Measurements from ENCODE around the gene CCSER2. TPM values are rescaled to one million over a fixed set of nuclear protein-coding genes. Genes with fewer than 3 reads are reported as not detected.

Gene CCSER2
- total RNA-seq, 1 donor from 2014 or later = 78.8 TPM

DNA sequence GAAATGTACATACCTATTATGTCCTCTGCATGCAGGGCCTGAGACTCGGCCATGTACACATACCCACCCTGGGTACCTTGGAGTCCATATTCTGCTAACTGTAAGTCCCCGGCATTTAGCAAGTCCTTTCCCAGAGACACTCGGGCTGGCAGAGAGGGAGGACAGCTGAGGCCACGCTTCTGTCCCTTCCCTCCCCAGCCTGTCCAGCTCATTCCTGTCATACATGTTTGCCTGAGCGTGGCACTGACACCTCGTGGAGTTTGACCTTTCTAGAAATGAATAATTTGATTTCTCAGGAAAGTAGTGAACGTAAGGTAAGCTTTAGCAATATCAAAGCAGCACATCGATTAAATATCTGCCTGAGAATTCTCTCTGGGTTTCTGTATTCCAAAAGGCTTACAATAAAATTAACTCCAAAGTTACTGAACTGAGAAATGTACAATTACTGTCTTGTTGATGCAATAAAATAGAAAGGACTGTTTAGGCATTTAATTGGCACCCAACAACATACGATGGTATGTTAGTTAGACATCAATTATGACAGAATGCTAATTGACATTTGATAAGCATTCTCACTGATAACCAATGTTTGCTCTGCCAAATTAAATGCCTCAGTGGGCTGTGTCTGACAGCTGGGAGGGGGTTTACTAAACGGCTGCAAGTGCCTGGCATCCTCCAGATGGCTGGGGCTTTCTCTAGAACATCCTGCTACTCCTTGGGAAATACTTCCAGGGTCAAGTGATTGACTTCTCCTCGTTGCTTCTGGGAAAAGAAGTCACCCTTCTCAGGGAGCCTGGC is 221.2 kb downstream of the CCSER2 start:
- Mint-ChIP-seq H3K36me3 (ENCODE audit: low read depth) (no peaks in the 10 kb centered on the region), H3K27ac (ENCODE audit: unreplicated experiment) (no peak overlapping the region), H3K4me1 (ENCODE audit: low read depth) (no peaks in the 10 kb centered on the region), H3K4me3 (ENCODE audit: unreplicated experiment) (no peak overlapping the region), H3K27me3 (ENCODE audit: low read depth) (peaks cover 30% of the 10 kb centered on the region), H3K9me3 (ENCODE audit: low read depth) (no peaks in the 10 kb centered on the region)
- no peak for DNase-seq (ENCODE audit: low spot score)
- TF ChIP-seq, protein P1, sequence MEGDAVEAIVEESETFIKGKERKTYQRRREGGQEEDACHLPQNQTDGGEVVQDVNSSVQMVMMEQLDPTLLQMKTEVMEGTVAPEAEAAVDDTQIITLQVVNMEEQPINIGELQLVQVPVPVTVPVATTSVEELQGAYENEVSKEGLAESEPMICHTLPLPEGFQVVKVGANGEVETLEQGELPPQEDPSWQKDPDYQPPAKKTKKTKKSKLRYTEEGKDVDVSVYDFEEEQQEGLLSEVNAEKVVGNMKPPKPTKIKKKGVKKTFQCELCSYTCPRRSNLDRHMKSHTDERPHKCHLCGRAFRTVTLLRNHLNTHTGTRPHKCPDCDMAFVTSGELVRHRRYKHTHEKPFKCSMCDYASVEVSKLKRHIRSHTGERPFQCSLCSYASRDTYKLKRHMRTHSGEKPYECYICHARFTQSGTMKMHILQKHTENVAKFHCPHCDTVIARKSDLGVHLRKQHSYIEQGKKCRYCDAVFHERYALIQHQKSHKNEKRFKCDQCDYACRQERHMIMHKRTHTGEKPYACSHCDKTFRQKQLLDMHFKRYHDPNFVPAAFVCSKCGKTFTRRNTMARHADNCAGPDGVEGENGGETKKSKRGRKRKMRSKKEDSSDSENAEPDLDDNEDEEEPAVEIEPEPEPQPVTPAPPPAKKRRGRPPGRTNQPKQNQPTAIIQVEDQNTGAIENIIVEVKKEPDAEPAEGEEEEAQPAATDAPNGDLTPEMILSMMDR (IDR thresholded peaks at IDR 0.05) = no peak

GRCh38 chr10:84550756-84551436 is 222.5 kb downstream of the CCSER2 start:
- Mint-ChIP-seq H3K27me3 (ENCODE audit: low read depth) (peaks cover 31% of the 10 kb centered on the region), H3K4me3 (ENCODE audit: unreplicated experiment) (no peak overlapping the region), H3K9me3 (ENCODE audit: low read depth) (no peaks in the 10 kb centered on the region), H3K27ac (ENCODE audit: unreplicated experiment) (no peak overlapping the region), H3K36me3 (ENCODE audit: low read depth) (no peaks in the 10 kb centered on the region), H3K4me1 (ENCODE audit: low read depth) (no peaks in the 10 kb centered on the region)
- TF ChIP-seq, protein P1 (IDR thresholded peaks at IDR 0.05) = no peak
- DNase-seq (ENCODE audit: low spot score) = no peak

DNA sequence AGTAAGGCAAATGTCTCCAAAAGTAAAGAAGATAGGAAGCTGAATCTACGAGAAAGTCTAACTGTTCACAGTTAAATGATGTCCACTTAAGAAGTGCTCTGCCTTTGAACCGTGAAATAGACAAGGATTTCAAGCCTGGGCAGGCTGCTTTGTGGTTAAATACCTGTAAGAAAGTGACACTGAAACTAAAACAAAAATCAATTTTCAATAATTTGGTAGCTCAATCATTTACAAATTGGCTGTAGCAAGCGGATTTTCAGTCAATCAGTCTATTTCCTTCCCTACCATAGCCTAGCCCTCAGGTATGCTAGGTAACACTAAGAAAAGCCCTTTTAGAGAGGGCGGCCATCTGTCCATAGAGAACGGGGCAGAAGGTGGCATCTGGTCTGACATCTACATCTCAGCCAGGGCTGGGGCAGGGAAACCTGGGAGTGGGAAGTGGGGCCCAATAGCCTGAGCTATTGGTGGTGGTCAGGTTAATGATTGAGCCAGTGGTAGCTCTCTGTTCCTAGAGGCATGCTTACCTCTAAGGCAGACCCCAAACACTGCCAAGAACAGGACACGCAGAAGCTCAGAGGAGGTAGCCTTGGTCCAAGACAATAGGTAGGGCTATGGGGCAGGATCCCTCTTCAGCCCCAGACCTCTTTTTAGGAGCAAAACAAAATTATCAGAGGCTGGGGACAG is 223.2 kb downstream of the CCSER2 start:
- Mint-ChIP-seq H3K27ac (ENCODE audit: unreplicated experiment) (no peak overlapping the region), H3K36me3 (ENCODE audit: low read depth) (no peaks in the 10 kb centered on the region), H3K9me3 (ENCODE audit: low read depth) (no peaks in the 10 kb centered on the region), H3K4me1 (ENCODE audit: low read depth) (no peaks in the 10 kb centered on the region), H3K27me3 (ENCODE audit: low read depth) (peaks cover 32% of the 10 kb centered on the region), H3K4me3 (ENCODE audit: unreplicated experiment) (no peak overlapping the region)
- no peak for DNase-seq (ENCODE audit: low spot score)
- TF ChIP-seq, protein P1 (IDR thresholded peaks at IDR 0.05) = no peak

DNA sequence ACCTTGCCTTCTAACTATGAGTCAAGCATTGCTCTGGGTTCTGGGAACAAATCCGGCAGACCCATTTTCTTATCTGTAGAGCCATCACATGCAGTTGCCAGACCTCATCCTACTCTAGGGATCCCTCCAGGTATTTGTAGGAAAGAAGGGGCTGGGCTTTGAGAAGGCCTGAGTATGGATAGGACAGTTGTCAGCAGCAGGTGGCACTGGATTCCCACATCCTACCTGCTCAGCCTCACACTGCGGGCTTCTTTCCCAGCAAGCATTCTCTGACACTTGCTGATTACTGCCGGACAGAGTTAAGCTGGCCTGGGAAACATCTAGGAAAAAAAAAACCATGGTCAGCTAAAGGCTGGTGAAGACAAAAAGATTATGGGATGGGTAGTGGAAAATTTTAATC is 224.1 kb downstream of the CCSER2 start:
- no peak overlapping the region for H3K27ac Mint-ChIP-seq (ENCODE audit: unreplicated experiment)
- H3K27me3 Mint-ChIP-seq (ENCODE audit: low read depth) = peaks cover 31% of the 10 kb centered on the region
- DNase-seq (ENCODE audit: low spot score) = no peak
- H3K9me3 Mint-ChIP-seq (ENCODE audit: low read depth) = no peaks in the 10 kb centered on the region
- no peaks in the 10 kb centered on the region for H3K4me1 Mint-ChIP-seq (ENCODE audit: low read depth)
- H3K4me3 Mint-ChIP-seq (ENCODE audit: unreplicated experiment) = no peak overlapping the region
- H3K36me3 Mint-ChIP-seq (ENCODE audit: low read depth) = no peaks in the 10 kb centered on the region
- TF ChIP-seq, protein P1 (IDR thresholded peaks at IDR 0.05) = no peak

- TF ChIP-seq, protein P1 (IDR thresholded peaks at IDR 0.05) = no peak
- Mint-ChIP-seq H3K4me3 (ENCODE audit: unreplicated experiment) (no peak overlapping the region), H3K27ac (ENCODE audit: unreplicated experiment) (no peak overlapping the region), H3K27me3 (ENCODE audit: low read depth) (peaks cover 26% of the 10 kb centered on the region), H3K4me1 (ENCODE audit: low read depth) (no peaks in the 10 kb centered on the region), H3K36me3 (ENCODE audit: low read depth) (no peaks in the 10 kb centered on the region), H3K9me3 (ENCODE audit: low read depth) (no peaks in the 10 kb centered on the region)
- DNase-seq (ENCODE audit: low spot score) = no peak
Measured at GRCh38 chr10:84562592-84562991, 234.2 kb downstream of the CCSER2 start.
